Measurements from ENCODE around the gene BRCA2. TPM values are rescaled to one million over a fixed set of nuclear protein-coding genes. Genes with fewer than 3 reads are reported as not detected.

BRCA2 gene
- total RNA-seq, 1 donor from 2014 or later = 7.3 TPM

DNA sequence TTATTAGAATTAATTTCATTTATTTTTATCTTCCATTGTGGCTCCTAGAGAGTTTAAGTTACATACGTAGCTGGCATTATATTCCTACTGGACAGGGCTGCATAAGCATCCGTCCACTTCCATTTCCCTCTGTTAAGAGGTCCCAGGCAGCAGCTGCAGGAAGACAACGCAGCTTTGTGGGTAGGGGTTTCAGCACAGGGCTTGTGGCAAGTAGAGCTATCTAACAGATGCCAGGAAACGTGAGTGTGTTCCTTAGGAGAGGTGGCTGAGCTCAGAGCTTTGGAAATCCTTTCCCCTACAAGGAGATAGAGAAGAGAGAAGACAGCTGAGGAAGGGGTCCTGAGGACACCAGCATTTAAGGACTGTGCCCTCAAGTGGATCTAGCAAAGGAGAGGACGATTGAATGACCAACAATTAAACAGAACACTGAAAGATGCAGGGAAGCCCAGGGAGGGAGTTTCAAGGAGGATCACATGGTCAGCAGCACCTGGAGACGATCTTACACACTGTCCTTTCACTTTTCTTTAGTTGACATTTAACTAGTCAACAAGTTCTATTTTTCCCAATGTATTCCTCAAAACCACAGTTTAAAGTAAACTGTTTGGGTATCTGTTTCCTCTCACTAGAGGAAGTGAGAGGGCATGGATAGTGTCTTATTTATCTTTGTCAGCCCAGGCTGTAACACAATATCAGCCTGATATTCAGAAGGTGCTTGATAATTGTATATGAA is 114.9 kb downstream of the BRCA2 start:
- no peak for ATAC-seq

DNA sequence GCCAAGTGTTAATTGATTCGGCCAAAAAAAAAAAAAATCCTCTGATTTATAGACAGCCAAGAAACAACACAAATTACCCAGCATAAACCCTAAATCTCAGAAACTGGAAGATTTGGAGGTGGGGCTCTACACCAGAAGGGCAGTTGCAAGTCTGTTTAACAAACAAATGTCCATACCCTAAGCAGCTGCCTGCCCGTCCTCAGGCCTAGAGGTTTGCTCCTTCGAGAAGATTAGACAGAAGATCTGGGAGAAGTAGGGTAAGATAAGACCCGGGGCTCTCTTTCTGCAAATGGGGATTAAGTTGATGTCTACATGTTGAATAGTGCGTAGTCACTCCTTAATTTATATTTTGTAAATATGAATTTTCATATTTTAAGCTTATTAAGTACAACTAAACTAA is 116.1 kb downstream of the BRCA2 start:
- no peak for ATAC-seq

DNA sequence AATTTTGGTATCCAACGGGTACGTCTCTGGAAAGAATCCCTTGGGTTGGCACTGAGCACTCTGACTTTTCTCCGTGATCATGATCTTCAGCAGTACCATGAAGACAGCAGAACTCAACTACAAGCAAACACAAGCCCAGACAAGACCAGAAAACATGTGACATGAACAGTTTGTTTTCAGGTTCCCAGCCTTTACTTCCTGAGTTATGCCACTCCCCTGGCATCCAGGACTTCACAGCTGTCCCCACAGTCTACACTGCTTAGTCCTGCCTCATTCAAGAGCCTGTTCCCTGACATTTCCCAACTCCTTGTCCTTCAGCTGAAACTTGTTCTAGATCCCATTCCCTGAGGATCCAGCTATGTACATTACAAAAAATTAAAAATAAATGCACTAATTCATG is 117.5 kb downstream of the BRCA2 start:
- peak; percentile 90 for ATAC-seq

DNA sequence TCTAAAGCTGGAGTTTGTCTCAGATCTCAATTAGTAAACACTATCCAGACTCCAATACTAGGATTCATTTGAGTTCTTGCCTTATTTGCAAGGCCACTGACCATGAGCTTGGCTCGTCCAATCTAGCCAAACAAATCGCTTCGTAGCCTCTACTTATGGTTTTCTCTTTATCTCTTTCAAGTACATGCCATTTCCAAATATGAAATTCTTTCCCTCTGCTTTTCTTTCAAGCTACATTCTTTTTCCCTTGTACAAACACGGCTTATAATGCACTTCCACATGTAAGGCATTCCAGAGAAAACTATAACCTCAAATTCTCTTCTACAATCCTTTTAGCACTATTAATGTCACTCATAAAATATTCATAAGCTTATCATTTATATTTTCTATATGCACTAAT is 123.6 kb downstream of the BRCA2 start:
- no peak for ATAC-seq

DNA sequence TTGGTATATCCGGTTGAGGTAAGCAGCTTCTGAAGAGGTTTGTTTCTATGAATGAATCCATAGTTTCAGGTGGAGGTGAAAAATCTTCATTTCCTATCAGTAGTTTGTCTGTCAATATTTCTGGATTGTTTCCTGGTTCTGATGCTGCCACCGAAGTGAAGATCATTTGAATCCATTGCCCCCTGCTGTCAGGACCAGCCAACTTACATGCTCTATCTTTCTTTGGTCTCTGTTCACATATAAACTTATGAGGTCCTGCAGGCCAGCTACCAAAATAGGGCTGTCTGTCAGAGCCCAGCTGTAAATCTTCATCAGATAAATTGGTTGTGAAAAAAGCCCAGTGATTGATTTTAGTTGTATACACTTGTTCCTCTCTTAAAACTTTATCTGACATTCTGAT is 127.8 kb downstream of the BRCA2 start:
- no peak for ATAC-seq

DNA sequence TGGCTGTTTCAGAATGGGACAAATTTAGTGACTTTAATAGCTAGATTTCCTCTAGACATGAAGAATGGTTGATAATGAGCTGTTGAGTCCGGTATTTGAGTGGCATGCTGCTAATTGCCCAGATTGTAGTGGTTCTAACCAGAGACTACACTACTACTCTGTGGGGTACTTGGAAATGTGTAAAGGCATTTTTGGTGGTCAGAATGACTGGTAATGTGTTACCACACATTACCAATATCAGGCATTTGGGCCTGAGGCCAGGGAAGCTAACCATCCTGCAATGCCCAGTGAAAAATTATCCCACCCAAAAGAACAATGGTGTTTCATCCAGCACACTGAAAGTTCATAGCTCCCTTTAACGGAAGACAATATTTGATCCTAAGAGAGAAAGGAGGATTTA is 130.2 kb downstream of the BRCA2 start:
- no peak for ATAC-seq

DNA sequence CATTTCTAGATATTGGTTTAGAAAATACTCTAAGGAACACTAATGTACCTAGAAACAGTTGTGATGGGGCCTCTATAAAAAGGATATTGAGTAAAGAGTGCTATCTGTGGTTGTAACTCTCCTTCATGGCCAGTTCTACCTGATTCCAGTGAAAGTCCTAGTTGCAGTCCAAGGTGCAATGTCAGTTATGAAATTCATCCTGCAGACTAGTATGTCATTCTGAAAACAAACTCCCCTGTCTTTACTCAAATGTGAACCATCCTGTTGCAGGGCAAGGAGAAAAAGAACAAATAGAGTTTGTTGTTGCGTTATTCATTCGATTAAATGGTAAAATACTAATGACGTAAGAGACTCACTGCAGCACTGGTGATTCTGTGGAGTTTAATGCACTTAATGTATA is 130.9 kb downstream of the BRCA2 start:
- no peak for ATAC-seq

DNA sequence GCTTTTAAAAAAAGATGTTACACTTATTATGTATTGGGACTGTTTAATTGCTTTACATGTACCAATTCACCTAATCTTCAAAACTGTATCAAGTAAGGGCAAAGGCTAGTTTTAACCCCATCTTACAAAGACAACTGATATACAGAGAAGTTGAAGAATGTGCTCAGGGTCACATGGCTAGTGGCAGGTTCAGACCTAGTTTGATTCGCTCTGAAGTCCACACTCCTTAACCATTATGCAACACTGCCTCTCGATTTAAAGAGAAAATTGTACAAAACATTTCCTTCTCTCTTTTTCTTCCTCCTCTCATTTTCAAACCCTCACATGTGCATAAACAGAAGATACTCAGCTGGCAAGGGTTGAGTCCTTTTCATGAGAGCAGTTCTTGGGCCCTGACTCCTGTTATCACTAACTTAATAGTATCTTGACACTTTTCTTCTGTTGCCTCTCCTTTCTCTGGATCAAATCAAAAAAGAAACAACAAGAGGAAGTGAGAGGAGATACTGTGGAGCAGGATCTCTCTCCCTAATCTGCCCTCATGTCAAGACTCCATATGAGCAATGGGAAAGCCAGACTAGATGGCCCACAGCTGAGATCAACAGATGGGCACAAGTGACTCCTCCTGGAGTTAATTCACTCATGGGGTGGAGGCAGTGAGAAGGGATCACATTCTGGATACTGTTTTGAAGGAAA is 131.6 kb downstream of the BRCA2 start:
- ATAC-seq = no peak

DNA sequence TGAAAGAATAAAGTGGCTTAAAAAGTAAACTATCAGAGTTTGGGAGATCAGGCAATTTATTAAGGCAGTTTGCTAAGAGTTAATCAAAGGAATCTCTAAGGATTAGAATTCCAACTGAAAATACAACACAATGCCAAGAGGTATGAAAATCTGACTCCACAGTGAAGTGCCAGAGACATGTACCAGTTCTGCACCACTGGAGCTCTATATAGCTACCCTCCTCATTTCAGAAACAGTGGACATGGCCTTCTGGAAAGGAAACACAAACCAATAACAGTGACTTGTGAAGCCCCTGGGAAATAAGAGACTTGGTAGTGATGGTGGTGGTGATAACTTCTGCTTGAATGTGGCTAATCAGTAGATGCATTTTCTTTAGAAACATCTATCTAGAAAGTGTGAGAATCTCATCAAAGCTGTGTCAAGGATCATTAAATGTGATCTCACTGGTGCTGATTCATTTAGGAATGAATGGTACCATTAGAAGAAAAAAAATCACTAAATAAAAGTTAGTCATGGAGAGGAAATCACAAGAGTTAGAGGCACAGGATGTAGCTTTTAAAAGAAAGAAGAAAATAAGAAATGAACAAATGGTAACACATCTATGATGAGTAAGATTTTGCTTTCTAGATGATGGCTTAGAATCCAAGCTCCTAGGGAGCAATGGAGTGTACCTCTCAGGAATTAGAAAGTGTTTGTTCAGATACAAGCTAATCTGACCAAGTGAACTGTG is 132.8 kb downstream of the BRCA2 start:
- no peak for ATAC-seq

DNA sequence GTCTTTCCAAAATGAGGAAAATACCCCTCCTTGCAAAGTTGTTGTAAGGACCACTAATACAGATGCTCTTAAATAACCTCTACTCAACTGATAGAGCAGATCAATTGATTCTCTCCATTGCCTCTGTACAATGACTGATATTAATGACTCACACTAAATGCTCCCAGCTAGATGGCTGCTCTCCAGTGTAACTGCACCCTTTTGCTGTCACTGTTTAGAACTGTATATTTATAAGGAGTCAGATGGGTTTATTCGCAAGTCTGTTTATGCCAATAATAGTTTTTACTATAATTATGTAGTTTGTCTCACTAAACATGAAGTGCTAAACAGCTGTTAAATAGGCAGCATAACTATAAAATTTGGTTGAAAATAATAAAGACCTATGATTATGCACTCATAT is 133.7 kb downstream of the BRCA2 start:
- ATAC-seq = no peak

Other genes starting within 250 kb of the BRCA2 start
- not detected for gene ZAR1L, start 145 bp upstream of the BRCA2 start, total RNA-seq
- gene N4BP2L1, start 112.6 kb downstream of the BRCA2 start, total RNA-seq = 1.8 TPM
- gene N4BP2L2, start 223.3 kb downstream of the BRCA2 start, total RNA-seq = 46.1 TPM